GM18526 (cell line): ENCODE measurements around the gene CHPF.

Source experiments
- POLR2A ChIP-seq: IDR thresholded peaks from 3 replicates; pipeline ENCODE4 v1.6.1; 2011; ENCODE audit not compliant: insufficient read length; ENCODE audit errors: extremely low read depth

The CHPF gene

GRCh38 chr2:219560037-219560892, 16.7 kb upstream of the CHPF start:
- TF ChIP-seq POLR2A, result no peak

- no peak for TF ChIP-seq POLR2A
Measured at GRCh38 chr2:219559156-219559915, 15.7 kb upstream of the CHPF start.

- no peak for TF ChIP-seq POLR2A
Measured at GRCh38 chr2:219557791-219558785, 14.5 kb upstream of the CHPF start.

- TF ChIP-seq POLR2A, result no peak
Measured at GRCh38 chr2:219557320-219557719, 13.7 kb upstream of the CHPF start.

- no peak for TF ChIP-seq POLR2A
Measured at GRCh38 chr2:219556413-219556812, 12.8 kb upstream of the CHPF start.

- no peak for TF ChIP-seq POLR2A
Measured at GRCh38 chr2:219555956-219556355, 12.3 kb upstream of the CHPF start.

- TF ChIP-seq POLR2A, result no peak
Measured at GRCh38 chr2:219554350-219554749, 10.7 kb upstream of the CHPF start.

- no peak for TF ChIP-seq POLR2A
Measured at GRCh38 chr2:219553463-219553963, 9.9 kb upstream of the CHPF start.

GRCh38 chr2:219553168-219553417, 9.5 kb upstream of the CHPF start:
- no peak for TF ChIP-seq POLR2A

- TF ChIP-seq POLR2A, result no peak
Measured at GRCh38 chr2:219552382-219553167, 9.0 kb upstream of the CHPF start.

- TF ChIP-seq POLR2A, result no peak
Measured at GRCh38 chr2:219551441-219552381, 8.1 kb upstream of the CHPF start.

GRCh38 chr2:219549619-219550018, 6.0 kb upstream of the CHPF start:
- no peak for TF ChIP-seq POLR2A

GRCh38 chr2:219548990-219549389, 5.4 kb upstream of the CHPF start:
- TF ChIP-seq POLR2A, result no peak
